Kidney epithelial cell (primary cell): Measurements from ENCODE around the gene MCTP1. TPM values are rescaled to one million over a fixed set of nuclear protein-coding genes. Genes with fewer than 3 reads are reported as not detected.

Experiments
- DNase-seq: peaks from one replicate; pipeline ENCODE4 v3.0.0-alpha.2; 2010; ENCODE audit warnings: low read depth
- H3K27me3 ChIP-seq: 2 replicates; pipeline ENCODE4 v1.6.0; 2011; ENCODE audit warnings: low read length; ENCODE audit not compliant: control insufficient read depth, insufficient read depth
- H3K36me3 ChIP-seq: 2 replicates; pipeline ENCODE4 v1.5.1; 2011; ENCODE audit warnings: low read length; ENCODE audit not compliant: control insufficient read depth, insufficient read depth
- H3K4me3 ChIP-seq: 2 replicates; pipeline ENCODE4 v1.5.1; 2011; ENCODE audit warnings: low read depth, mild to moderate bottlenecking, control low read depth, low read length
- total RNA-seq: library from RNA; depleted of rRNA; stranded (reverse); fragments of >200 nt; gene quantifications from 2 replicates; pipeline ENCODE4 v1.2.3, GENCODE V29; 2015
- TF ChIP-seq, protein P1 (sequence below): IDR thresholded peaks from 2 replicates; pipeline ENCODE4 v1.5.1; 2011; ENCODE audit warnings: mild to moderate bottlenecking, moderate library complexity, low read length, control low read depth, inconsistent platforms; ENCODE audit not compliant: insufficient read depth, poor library complexity, severe bottlenecking

Gene MCTP1
- total RNA-seq, 1 donor from 2014 or later = 12.9 TPM

DNA sequence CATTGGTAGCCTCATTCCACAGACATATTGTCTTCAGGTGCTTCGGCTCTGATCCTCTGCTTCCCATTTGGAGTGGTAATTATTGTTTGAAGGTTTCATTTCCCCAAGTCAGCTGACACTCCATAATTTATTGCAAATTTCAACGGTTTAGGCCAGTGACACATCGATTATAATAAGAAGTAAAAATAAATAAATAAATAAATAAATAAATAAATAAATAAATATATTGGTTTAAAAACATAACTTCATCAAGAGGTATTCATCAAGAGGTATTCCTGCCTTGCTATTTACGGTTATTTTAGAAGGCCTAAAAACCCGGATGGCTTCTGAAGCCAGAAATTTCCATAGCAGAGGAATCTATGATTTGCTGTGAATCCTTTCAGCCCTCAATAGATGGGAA is 393.3 kb downstream of the MCTP1 start:
- H3K36me3 ChIP-seq = no peaks in the 10 kb centered on the region
- TF ChIP-seq, protein P1, sequence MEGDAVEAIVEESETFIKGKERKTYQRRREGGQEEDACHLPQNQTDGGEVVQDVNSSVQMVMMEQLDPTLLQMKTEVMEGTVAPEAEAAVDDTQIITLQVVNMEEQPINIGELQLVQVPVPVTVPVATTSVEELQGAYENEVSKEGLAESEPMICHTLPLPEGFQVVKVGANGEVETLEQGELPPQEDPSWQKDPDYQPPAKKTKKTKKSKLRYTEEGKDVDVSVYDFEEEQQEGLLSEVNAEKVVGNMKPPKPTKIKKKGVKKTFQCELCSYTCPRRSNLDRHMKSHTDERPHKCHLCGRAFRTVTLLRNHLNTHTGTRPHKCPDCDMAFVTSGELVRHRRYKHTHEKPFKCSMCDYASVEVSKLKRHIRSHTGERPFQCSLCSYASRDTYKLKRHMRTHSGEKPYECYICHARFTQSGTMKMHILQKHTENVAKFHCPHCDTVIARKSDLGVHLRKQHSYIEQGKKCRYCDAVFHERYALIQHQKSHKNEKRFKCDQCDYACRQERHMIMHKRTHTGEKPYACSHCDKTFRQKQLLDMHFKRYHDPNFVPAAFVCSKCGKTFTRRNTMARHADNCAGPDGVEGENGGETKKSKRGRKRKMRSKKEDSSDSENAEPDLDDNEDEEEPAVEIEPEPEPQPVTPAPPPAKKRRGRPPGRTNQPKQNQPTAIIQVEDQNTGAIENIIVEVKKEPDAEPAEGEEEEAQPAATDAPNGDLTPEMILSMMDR = no peak
- no peak overlapping the region for H3K4me3 ChIP-seq
- H3K27me3 ChIP-seq = no peaks in the 10 kb centered on the region
- DNase-seq = no peak

DNA sequence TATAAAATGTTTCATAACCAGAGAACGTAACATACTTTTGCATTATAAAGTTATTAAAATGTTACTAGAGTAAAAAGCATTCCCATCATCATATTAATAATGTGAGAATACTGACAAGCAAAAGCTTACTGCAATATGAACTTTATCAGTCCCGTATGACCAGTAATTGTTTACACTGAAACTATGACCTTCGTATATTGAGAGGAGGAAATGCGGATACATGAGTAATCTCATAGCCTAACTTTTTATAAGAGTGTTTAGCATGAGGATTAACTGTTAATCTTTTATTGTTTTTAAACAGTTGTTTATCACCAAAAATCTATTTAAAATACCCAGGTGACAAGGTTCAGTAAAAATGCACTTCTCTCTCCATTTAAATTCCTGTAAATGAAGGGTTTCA is 394.0 kb downstream of the MCTP1 start:
- Histone ChIP-seq H3K27me3 (no peaks in the 10 kb centered on the region), H3K4me3 (no peak overlapping the region), H3K36me3 (no peaks in the 10 kb centered on the region)
- DNase-seq = no peak
- TF ChIP-seq, protein P1 = no peak

DNA sequence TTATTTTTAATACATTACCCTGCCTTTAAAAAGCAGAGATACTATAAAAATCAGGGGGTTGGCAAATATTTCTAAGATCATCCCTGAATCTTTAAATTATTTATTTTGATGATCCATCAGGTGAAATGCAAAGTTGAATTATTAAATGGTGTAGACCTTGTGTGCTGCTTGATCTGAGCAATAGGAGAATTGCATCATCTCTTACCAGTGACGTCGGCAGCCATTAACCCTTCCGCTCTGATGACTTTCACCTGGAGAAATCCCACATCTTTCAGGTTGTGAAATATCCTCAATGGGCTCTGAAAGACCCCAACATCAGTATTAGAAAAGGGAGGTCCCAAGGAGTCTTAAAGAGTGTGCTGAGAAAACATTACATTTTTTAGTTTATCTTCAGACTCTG is 396.2 kb downstream of the MCTP1 start:
- DNase-seq = no peak
- H3K36me3 ChIP-seq = no peaks in the 10 kb centered on the region
- TF ChIP-seq, protein P1 = no peak
- no peak overlapping the region for H3K4me3 ChIP-seq
- H3K27me3 ChIP-seq = no peaks in the 10 kb centered on the region

DNA sequence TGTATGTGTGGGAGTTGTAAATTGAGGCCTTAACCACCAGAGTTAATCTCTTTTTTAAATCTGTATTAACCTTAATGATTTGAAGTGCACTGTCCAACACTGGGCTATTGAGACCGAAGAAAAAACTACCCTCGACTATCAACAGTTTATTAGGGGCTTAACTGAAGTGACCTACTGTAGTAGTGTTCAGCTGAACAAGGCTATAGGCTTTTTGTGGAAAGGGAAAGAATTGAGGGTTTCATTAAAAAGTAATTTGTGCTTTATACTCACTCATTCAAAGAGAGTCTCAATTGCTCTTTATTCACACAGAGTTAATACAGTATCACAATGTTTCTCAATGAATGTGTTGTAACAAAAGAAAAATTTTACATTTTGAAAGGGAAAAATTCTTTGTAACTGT is 399.0 kb downstream of the MCTP1 start:
- H3K4me3 ChIP-seq = no peak overlapping the region
- TF ChIP-seq, protein P1 = no peak
- H3K36me3 ChIP-seq = no peaks in the 10 kb centered on the region
- no peak for DNase-seq
- H3K27me3 ChIP-seq = no peaks in the 10 kb centered on the region

DNA sequence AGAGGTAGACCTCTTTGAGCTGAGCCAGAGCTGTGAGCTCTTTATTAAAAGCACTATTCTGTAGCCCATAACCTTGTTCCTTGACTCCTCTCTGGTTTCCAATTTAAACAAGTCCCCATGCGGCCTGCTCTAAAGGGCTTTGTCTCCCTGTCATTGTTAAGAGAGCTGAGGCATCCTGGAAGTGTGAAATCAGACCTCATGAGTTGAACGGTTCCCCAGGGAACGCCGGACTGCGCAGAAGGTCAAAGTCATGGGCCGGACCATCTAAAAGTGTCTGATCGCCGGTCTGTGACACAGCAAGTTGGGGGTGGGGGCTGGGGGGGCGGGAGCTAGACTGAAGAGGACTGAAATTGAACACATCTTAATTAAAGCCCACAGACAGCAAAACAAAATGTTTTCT is 400.6 kb downstream of the MCTP1 start:
- TF ChIP-seq, protein P1 = no peak
- Histone ChIP-seq H3K4me3 (no peak overlapping the region), H3K27me3 (no peaks in the 10 kb centered on the region), H3K36me3 (no peaks in the 10 kb centered on the region)
- DNase-seq = no peak

DNA sequence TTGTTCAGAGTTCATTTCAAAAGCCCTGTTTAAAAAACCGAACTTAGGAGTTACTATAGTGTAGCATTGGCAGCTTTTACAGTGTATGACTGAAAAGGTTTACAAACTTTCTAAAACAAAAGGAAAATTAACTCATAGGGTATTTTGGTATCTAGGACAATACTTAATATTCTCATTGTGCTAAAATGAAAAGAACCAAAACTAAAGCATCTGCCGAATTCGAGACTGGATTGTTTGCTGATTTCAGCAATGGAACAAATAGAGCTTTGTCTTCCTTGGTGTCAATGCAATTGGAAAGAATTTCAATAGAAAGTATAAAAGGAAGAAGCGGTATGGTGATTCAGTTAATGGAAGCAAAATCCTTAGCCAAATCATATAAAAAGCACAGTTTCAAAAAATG is 412.4 kb downstream of the MCTP1 start:
- H3K4me3 ChIP-seq = no peak overlapping the region
- H3K27me3 ChIP-seq = no peaks in the 10 kb centered on the region
- TF ChIP-seq, protein P1 = no peak
- DNase-seq = no peak
- no peaks in the 10 kb centered on the region for H3K36me3 ChIP-seq
